Measurements from ENCODE around the gene FOXC1. TPM values are rescaled to one million over a fixed set of nuclear protein-coding genes. Genes with fewer than 3 reads are reported as not detected.

FOXC1 gene
- total RNA-seq, 2 donors from 2014 or later: 27.6 to 33.5 TPM

GRCh38 chr6:1596088-1596852 lies 13.4 kb upstream of the FOXC1 start:
- intact Hi-C loops (cut with DNase I): loop anchor here in 1 of 2 donors (5.0 kb wide), 2 partner anchors 1041 to 1151 kb away; no protein-coding TSS in a partner anchor
- DNase-seq (ENCODE audit: low spot score): peak; percentile 88

GRCh38 chr6:1597121-1597744 lies 12.5 kb upstream of the FOXC1 start:
- intact Hi-C loops (cut with DNase I): loop anchor here in 1 of 2 donors (5.0 kb wide), 2 partner anchors 1040 to 1150 kb away; no protein-coding TSS in a partner anchor
- DNase-seq (ENCODE audit: low spot score): no peak

GRCh38 chr6:1597924-1598323 lies 11.8 kb upstream of the FOXC1 start:
- no peak for DNase-seq (ENCODE audit: low spot score)
- intact Hi-C loops (cut with DNase I): loop anchor here in 1 of 2 donors (5.0 kb wide), 2 partner anchors 1039 to 1149 kb away; no protein-coding TSS in a partner anchor

- no peak for DNase-seq (ENCODE audit: low spot score)
- intact Hi-C loops (cut with DNase I): loop anchor here in 1 of 2 donors (5.0 kb wide), 2 partner anchors 1039 to 1149 kb away; no protein-coding TSS in a partner anchor
Observed at GRCh38 chr6:1598433-1598832, 11.3 kb upstream of the FOXC1 start.

- intact Hi-C loops (cut with DNase I): loop anchor here in 1 of 2 donors (5.0 kb wide), 2 partner anchors 1038 to 1148 kb away; no protein-coding TSS in a partner anchor
- peak; percentile 74 for DNase-seq (ENCODE audit: low spot score)
Observed at GRCh38 chr6:1598886-1599285, 10.8 kb upstream of the FOXC1 start.

- intact Hi-C loops (cut with DNase I): loop anchor here in 1 of 2 donors (5.0 kb wide), 2 partner anchors 1038 to 1148 kb away; no protein-coding TSS in a partner anchor
- DNase-seq (ENCODE audit: low spot score): peak; percentile 40
Observed at GRCh38 chr6:1599469-1599868, 10.2 kb upstream of the FOXC1 start.

GRCh38 chr6:1600063-1600763 lies 9.5 kb upstream of the FOXC1 start:
- DNase-seq (ENCODE audit: low spot score): no peak
- intact Hi-C loops (cut with DNase I): loop anchor here (5.0 to 10.0 kb wide), 5 partner anchors 502 to 1035 kb away; no protein-coding TSS in a partner anchor

- intact Hi-C loops (cut with DNase I): loop anchor here (5.0 to 10.0 kb wide), 5 partner anchors 502 to 1034 kb away; no protein-coding TSS in a partner anchor
- peak; percentile 52 for DNase-seq (ENCODE audit: low spot score)
Observed at GRCh38 chr6:1600764-1601157, 9.0 kb upstream of the FOXC1 start.

- intact Hi-C loops (cut with DNase I): loop anchor here (5.0 to 10.0 kb wide), 5 partner anchors 501 to 1033 kb away; no protein-coding TSS in a partner anchor
- peak; percentile 79 for DNase-seq (ENCODE audit: low spot score)
Observed at GRCh38 chr6:1601158-1602048, 8.3 kb upstream of the FOXC1 start.

- peak; percentile 44 for DNase-seq (ENCODE audit: low spot score)
- intact Hi-C loops (cut with DNase I): loop anchor here (5.0 to 10.0 kb wide), 5 partner anchors 500 to 1033 kb away; no protein-coding TSS in a partner anchor
Observed at GRCh38 chr6:1602049-1602713, 7.5 kb upstream of the FOXC1 start.

GRCh38 chr6:1603708-1604107 lies 6.0 kb upstream of the FOXC1 start:
- intact Hi-C loops (cut with DNase I): loop anchor here (5.0 to 10.0 kb wide), 5 partner anchors 499 to 1031 kb away; no protein-coding TSS in a partner anchor
- peak; percentile 31 for DNase-seq (ENCODE audit: low spot score)

- intact Hi-C loops (cut with DNase I): loop anchor here (5.0 to 10.0 kb wide), 6 partner anchors 498 to 1030 kb away; no protein-coding TSS in a partner anchor
- peak; percentile 89 for DNase-seq (ENCODE audit: low spot score)
Observed at GRCh38 chr6:1604158-1605003, 5.3 kb upstream of the FOXC1 start.

- intact Hi-C loops (cut with DNase I): loop anchor here (5.0 to 10.0 kb wide), 3 partner anchors 502 to 1030 kb away; no protein-coding TSS in a partner anchor
- peak; percentile 81 for DNase-seq (ENCODE audit: low spot score)
Observed at GRCh38 chr6:1605004-1605892, 4.5 kb upstream of the FOXC1 start.

GRCh38 chr6:1605893-1606779 lies 3.6 kb upstream of the FOXC1 start:
- intact Hi-C loops (cut with DNase I): loop anchor here (5.0 to 10.0 kb wide), 3 partner anchors 501 to 1029 kb away; no protein-coding TSS in a partner anchor
- peak; percentile 79 for DNase-seq (ENCODE audit: low spot score)

All from posterior vena cava (tissue), 2 donors.